Mucosa of stomach (tissue), 1 donor: ENCODE data around the gene CCDC190.
"Not testable (repeated sequence)": the region's sequence is repeated elsewhere in the genome, so short reads cannot be mapped to it uniquely, and the experiment has no call there.

Experiments
- H3K27me3 ChIP-seq: one replicate; pipeline ENCODE4 v1.7.0; 2013; ENCODE audit warnings: mild to moderate bottlenecking, low read length; ENCODE audit not compliant: control insufficient read depth, insufficient read depth
- H3K36me3 ChIP-seq: one replicate; pipeline ENCODE4 v1.7.0; 2013; ENCODE audit warnings: low read length; ENCODE audit not compliant: control insufficient read depth, insufficient read depth
- H3K4me1 ChIP-seq: one replicate; pipeline ENCODE4 v1.7.0; 2013; ENCODE audit warnings: mild to moderate bottlenecking, low read length; ENCODE audit not compliant: control insufficient read depth, insufficient read depth
- H3K4me3 ChIP-seq: one replicate; pipeline ENCODE4 v1.7.0; 2013; ENCODE audit warnings: low read length
- H3K9ac ChIP-seq: one replicate; pipeline ENCODE4 v1.7.0; 2013; ENCODE audit warnings: mild to moderate bottlenecking, low read length, moderate library complexity
- H3K9me3 ChIP-seq: one replicate; pipeline ENCODE4 v1.7.0; 2013; ENCODE audit warnings: mild to moderate bottlenecking, low read length, moderate library complexity; ENCODE audit not compliant: control insufficient read depth
- donor health status: Pancreatic carcinoma.

CCDC190 gene

DNA sequence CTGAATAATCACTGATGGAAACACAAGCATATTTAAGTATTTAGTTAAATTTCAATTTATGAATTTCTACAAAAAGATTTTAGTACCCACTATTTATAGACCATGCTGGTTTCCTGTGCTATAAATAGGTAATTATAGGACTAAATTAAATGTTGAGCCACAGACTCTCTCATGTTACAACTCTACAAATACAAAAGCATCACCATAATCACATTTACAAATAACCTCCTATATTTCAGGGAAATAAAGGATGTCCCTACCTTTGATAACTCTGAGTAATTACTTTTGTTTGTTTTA, 32.6 kb upstream of the CCDC190 start:
- Histone ChIP-seq H3K4me1 (peaks cover 6% of the 10 kb centered on the region), H3K9ac (no peak overlapping the region), H3K9me3 (no peaks in the 10 kb centered on the region), H3K36me3 (no peaks in the 10 kb centered on the region), H3K27me3 (no peaks in the 10 kb centered on the region), H3K4me3 (no peak overlapping the region)

DNA sequence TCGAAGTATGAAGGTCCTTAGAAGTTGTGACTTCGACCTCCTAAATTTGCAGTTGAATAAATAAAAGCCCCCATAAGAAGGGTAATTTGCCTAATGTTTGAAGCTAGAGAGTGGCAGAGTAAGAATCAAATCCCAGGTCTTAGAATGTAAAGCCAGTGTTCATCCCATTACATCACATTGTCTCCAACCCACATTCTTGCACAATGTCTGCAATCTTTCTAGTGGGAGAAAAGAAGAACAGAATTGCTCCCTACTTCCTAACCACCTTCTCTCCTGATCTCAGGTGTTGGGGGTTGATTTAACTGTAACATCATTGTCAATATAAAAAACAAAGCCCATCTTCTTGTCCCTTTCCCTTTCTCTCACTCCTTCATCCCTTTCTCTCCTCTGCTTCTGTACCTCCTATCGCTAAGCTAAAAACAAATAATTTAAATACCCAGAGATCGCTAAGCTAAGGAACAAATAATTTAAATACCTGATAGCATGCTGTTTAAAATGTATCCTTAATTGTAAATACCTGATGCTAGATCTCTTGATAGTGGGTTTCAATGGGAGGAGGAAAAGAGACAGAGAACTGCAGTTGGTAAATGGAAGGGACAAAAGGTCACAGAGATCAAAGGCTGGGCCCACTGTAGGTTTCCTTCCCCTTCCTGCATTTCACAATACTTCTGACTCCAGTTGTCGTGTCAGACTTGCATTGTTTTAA, 32.1 kb upstream of the CCDC190 start:
- Histone ChIP-seq H3K36me3 (no peaks in the 10 kb centered on the region), H3K4me3 (no peak overlapping the region), H3K4me1 (peaks cover 6% of the 10 kb centered on the region), H3K9ac (no peak overlapping the region), H3K27me3 (no peaks in the 10 kb centered on the region), H3K9me3 (no peaks in the 10 kb centered on the region)

- Histone ChIP-seq H3K9me3 (no peaks in the 10 kb centered on the region), H3K9ac (no peak overlapping the region), H3K4me3 (no peak overlapping the region), H3K36me3 (no peaks in the 10 kb centered on the region), H3K4me1 (peaks cover 6% of the 10 kb centered on the region), H3K27me3 (no peaks in the 10 kb centered on the region)
These were observed 29.0 kb upstream of the CCDC190 start for GRCh38 chr1:162889989-162890388.

GRCh38 chr1:162886705-162887104, 25.7 kb upstream of the CCDC190 start:
- H3K4me3 ChIP-seq, result no peak overlapping the region
- H3K9ac ChIP-seq, result no peak overlapping the region
- no peaks in the 10 kb centered on the region for H3K36me3 ChIP-seq
- no peaks in the 10 kb centered on the region for H3K27me3 ChIP-seq
- H3K4me1 ChIP-seq, result peaks cover 6% of the 10 kb centered on the region
- H3K9me3 ChIP-seq, result no peaks in the 10 kb centered on the region

GRCh38 chr1:162885265-162885664, 24.3 kb upstream of the CCDC190 start:
- H3K4me3 ChIP-seq, result no peak overlapping the region
- no peaks in the 10 kb centered on the region for H3K36me3 ChIP-seq
- no peaks in the 10 kb centered on the region for H3K9me3 ChIP-seq
- H3K4me1 ChIP-seq, result peaks cover 6% of the 10 kb centered on the region
- H3K27me3 ChIP-seq, result no peaks in the 10 kb centered on the region
- no peak overlapping the region for H3K9ac ChIP-seq

GRCh38 chr1:162884831-162885230, 23.9 kb upstream of the CCDC190 start:
- H3K4me3 ChIP-seq, result no peak overlapping the region
- H3K9ac ChIP-seq, result no peak overlapping the region
- H3K36me3 ChIP-seq, result no peaks in the 10 kb centered on the region
- no peaks in the 10 kb centered on the region for H3K9me3 ChIP-seq
- H3K27me3 ChIP-seq, result no peaks in the 10 kb centered on the region
- peaks cover 2% of the 10 kb centered on the region for H3K4me1 ChIP-seq

- Histone ChIP-seq H3K4me1 (no peaks in the 10 kb centered on the region), H3K27me3 (no peaks in the 10 kb centered on the region), H3K4me3 (no peak overlapping the region), H3K9ac (no peak overlapping the region), H3K36me3 (no peaks in the 10 kb centered on the region), H3K9me3 (no peaks in the 10 kb centered on the region)
These were observed 21.3 kb upstream of the CCDC190 start for GRCh38 chr1:162882248-162882674.

- Histone ChIP-seq H3K36me3 (no peaks in the 10 kb centered on the region), H3K4me3 (no peak overlapping the region), H3K4me1 (peaks cover 3% of the 10 kb centered on the region), H3K9ac (no peak overlapping the region), H3K9me3 (no peaks in the 10 kb centered on the region), H3K27me3 (no peaks in the 10 kb centered on the region)
These were observed 20.6 kb upstream of the CCDC190 start for GRCh38 chr1:162881590-162881989.

GRCh38 chr1:162880617-162881016, 19.6 kb upstream of the CCDC190 start:
- not testable (repeated sequence) for H3K36me3 ChIP-seq, H3K27me3 ChIP-seq, H3K9me3 ChIP-seq, H3K4me3 ChIP-seq, H3K9ac ChIP-seq, H3K4me1 ChIP-seq

- Histone ChIP-seq H3K4me1 (peaks cover 16% of the 10 kb centered on the region), H3K4me3 (no peak overlapping the region), H3K36me3 (no peaks in the 10 kb centered on the region), H3K9me3 (no peaks in the 10 kb centered on the region), H3K27me3 (no peaks in the 10 kb centered on the region), H3K9ac (no peak overlapping the region)
These were observed 17.1 kb upstream of the CCDC190 start for GRCh38 chr1:162878000-162878596.

GRCh38 chr1:162877412-162877811, 16.4 kb upstream of the CCDC190 start:
- H3K27me3 ChIP-seq, result no peaks in the 10 kb centered on the region
- H3K36me3 ChIP-seq, result no peaks in the 10 kb centered on the region
- no peak overlapping the region for H3K9ac ChIP-seq
- peaks cover 17% of the 10 kb centered on the region for H3K4me1 ChIP-seq
- H3K4me3 ChIP-seq, result no peak overlapping the region
- H3K9me3 ChIP-seq, result no peaks in the 10 kb centered on the region

DNA sequence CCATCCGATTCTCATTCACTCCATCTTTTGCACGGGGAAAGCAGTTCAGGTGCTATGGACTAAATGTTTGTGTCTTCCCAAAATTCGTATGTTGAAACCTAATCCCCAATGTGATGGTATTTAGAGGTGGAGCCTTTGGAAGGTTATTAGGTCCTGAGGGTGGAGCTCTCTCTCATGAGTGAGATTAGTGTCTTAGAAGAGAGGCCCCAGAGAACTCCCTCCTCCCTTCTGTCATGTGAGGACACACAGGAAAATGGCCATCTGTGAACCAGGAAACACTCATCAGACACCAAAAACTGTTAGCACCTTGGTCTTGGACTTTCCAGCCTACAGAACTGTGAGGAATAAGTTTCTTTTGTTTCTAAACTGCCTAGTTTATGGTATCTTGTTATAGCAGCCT, 15.8 kb upstream of the CCDC190 start:
- H3K9me3 ChIP-seq, result no peaks in the 10 kb centered on the region
- peaks cover 17% of the 10 kb centered on the region for H3K4me1 ChIP-seq
- no peak overlapping the region for H3K9ac ChIP-seq
- no peak overlapping the region for H3K4me3 ChIP-seq
- H3K36me3 ChIP-seq, result no peaks in the 10 kb centered on the region
- no peaks in the 10 kb centered on the region for H3K27me3 ChIP-seq
